NCI-H524 (cell line): ENCODE measurements around the gene EPHA8.

Experiments
- DNase-seq, 2 experiments: peaks; one replicate each; lab custom pipeline; 2025; lab: John Stamatoyannopoulos, UW

EPHA8 gene

DNA sequence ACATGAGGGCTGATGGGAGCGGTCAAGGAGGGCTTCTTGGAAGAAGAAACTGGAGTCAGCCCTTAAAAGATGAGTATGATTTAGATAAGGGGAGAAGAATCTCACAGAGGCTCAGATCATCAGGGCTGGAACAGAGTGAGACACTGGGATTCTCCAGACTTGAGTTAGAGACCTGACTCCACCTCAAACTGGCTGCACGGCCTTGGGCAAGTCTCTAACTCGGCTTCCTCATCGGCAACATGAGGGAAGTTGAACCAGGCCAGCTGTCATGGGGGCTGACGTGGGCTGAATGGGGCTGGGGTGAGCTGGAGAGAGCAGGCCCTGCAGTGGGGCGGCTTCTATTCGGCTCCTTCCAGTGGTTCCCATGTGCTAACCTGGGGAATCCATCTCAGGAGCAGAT, 82.6 kb downstream of the EPHA8 start:
- DNase-seq = no peak

DNA sequence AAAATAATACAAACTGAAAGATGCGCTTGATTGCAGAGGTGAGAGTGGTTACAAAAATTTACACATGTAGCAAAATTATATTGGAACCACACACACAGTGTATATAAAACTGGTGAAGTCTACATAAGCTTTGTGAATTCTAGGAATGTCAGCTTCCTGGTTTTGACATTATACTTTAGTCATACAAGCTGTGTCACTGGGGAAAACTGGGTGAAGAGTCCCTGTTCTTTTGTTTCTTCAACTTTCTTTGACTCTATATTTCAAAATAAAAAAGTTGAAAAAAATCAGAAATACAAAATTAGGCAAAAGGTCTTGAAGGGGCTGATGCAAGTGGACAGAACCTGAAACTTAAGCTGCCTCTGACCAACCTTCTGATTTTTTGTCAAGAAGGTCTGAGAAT, 83.1 kb downstream of the EPHA8 start:
- DNase-seq = no peak

DNA sequence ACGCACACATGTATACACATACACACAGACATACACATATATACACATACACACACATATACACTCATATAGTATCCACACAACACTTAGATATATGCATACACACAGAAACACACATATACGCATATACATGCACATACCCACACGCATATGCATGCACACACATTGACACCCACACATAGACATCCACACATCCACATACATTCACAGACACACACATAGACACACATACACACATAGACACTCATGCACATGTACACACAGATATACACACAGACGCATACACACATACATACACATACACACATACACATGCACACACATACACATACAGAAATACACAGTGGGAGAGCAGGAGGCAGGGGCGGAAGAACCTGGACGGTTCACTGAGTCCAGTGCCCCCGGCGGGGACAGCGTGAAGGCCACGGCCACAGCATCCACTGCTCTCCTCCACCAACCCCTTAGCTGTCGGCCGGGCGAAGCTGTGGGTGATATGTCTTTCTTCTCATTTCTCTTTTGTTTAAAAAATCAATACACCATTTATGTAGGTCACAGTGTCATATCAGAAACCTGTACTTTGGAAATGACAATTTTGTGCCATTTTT, 86.9 kb downstream of the EPHA8 start:
- DNase-seq = no peak

DNA sequence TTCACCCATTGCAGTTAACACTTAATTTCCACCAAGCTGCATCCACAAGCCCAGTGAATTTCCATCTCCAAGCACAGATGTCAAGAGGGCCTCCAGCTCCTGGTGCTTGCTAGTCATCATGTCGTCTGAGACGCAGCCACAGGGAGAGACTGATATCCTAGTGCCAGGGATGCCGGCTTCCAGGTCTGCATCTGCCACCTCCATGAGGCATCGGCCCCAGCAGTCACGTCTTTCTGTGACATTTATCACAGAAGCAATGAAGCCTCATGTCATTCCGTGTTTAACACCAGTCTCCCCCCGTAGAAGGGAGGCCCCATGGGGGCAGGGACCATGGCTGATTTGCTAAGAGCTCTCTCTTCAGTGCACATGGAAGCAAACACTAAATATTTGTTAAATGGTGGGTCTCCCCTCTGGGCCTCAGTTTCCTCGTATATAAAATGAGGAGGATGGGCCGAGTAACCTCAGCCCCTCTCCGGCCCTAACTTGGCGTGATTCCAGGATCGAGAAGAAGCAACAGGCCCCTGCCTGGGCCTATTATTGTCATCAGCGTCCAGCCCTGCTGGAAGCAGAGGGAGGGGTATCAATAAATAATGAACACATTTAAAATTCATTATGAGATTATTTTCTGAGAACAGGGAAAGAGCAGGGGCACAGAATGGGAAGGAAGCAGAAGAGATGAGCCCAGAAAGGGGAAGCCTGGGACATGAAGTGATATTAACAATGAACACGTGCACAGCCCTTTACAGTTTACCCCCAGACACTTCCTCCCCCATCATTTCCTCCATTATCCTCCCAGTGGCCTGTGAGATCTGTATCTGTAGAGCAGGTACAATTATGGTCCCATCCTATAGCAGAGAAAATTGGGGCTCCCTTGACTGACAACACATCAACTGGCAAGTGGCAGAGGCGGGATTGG, 88.9 kb downstream of the EPHA8 start:
- DNase-seq = no peak

DNA sequence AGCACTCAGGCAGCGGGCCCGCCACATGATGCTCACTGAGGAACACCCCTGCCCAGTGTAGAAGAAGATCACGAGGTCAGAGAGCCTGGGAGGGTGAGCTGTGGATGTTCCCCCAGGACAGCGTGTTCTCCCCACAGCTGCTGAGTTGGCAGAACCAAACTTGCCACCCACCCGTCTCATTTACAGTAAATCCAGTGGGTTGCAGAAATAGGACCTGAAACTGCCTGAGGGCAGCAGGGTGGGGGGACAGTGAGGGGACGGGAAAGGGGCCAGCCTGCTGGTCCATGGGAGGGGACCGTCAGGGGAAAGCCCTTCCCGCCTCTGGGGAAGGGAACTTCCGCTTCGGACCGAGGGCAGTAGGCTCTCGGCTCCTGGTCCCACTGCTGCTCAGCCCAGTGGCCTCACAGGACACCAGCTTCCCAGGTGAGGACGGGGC, 89.6 kb downstream of the EPHA8 start, which contains the start of gene C1QB:
C1QB (plus strand) TSS at position 356 of the 436 bp plus-strand sequence. CDS start 6,227 bp downstream, outside the sequence.
- no peak for DNase-seq
